A549 (cell line): ENCODE measurements around the gene TNP2.

Source experiments
- CBX8 ChIP-seq: fragments of 200-600 bp; sonication (generic); IDR thresholded peaks from 2 replicates; pipeline ENCODE4 v1.6.1; 2016
- FOSB ChIP-seq: fragments of 250-450 bp; sonication (Bioruptor Pico); IDR thresholded peaks from 2 replicates; pipeline ENCODE4 v1.5.0; 2020; ENCODE audit warnings: mild to moderate bottlenecking, moderate library complexity
- SMC3 ChIP-seq: fragments of >200 bp; sonication (Bioruptor Twin); formaldehyde crosslinking; IDR thresholded peaks from 3 replicates; pipeline ENCODE4 v1.6.1; 2018; ENCODE audit warnings: inconsistent platforms
- TF ChIP-seq, protein P1 (sequence below): fragments of 450-650 bp; IDR thresholded peaks from 2 replicates; pipeline ENCODE4 v1.6.1; 2014; ENCODE audit warnings: antibody characterized with exemption

DNA sequence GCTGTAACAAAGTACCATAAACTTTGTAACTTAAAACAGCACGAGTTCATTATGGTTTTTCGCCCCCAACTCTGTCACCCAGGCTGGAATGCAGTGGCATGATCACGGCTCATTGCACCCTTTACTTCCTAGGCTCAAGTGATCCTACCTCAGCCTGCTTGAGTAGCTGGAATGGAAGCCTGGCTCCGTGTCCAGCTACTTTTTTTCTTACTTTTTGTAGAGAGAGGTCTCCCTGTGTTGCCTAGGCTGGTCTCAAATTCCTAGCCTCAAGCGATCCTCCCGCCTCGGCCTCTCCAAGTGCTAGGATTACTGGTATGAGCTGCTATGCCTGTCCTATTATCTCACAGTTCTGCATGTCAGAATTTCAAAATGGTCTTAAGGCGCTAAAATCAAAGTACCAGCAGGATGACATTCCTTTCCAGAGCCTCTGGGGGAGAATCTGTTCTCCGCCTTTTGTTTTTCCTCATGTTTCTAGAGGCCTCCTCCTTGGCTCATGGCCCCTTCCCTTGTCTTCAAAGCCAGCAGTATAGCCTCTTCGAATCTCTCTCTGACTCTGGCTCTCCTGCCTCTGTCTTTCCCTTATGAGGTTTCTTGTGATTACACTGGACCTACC is 22.1 kb upstream of the TNP2 start:
- TF ChIP-seq FOSB = no peak
- TF ChIP-seq, protein P1, sequence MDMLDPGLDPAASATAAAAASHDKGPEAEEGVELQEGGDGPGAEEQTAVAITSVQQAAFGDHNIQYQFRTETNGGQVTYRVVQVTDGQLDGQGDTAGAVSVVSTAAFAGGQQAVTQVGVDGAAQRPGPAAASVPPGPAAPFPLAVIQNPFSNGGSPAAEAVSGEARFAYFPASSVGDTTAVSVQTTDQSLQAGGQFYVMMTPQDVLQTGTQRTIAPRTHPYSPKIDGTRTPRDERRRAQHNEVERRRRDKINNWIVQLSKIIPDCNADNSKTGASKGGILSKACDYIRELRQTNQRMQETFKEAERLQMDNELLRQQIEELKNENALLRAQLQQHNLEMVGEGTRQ = no peak
- no peak for TF ChIP-seq CBX8
- TF ChIP-seq SMC3 = no peak
